Lower leg skin (tissue), 4 donors: ENCODE measurements around the gene SLC30A10. TPM values are rescaled to one million over a fixed set of nuclear protein-coding genes. Genes with fewer than 3 reads are reported as not detected.

Source experiments
- DNase-seq, 2 donors: peaks; one replicate each; pipeline ENCODE4 v3.0.0-alpha.2; 2019; ENCODE audit warnings: low spot score in 2 of 2
- H3K4me3 ChIP-seq: fragments of 200-600 bp; sonication (generic); 2 replicates; pipeline ENCODE4 v1.5.1; 2017; ENCODE audit warnings: mild to moderate bottlenecking, low read depth; ENCODE audit not compliant: poor library complexity, severe bottlenecking
- CTCF ChIP-seq, 3 donors: fragments of 450-650 bp; IDR thresholded peaks; one replicate each; pipeline ENCODE4 v1.5.1; 2016; ENCODE audit warnings: antibody characterized with exemption in 3 of 3, mild to moderate bottlenecking in 3 of 3, moderate library complexity in 2 of 3
- POLR2A ChIP-seq, 2 donors: fragments of 450-650 bp; IDR thresholded peaks; one replicate each; pipeline ENCODE4 v1.6.1; 2016 to 2017; ENCODE audit warnings: antibody characterized with exemption in 2 of 2, mild to moderate bottlenecking in 1 of 2, moderate library complexity in 1 of 2
- WGBS, 2 donors: methylation state at CpG; one replicate each; pipeline ENCODE4 v1.1.5; 2018; 5-methylcytosine and 5-hydroxymethylcytosine counted together
- intact Hi-C: fragments of 100-400 bp; cut with DNase I; formaldehyde crosslinking; loops from one replicate; pipeline ENCODE4 v1.15.0; 2023; ENCODE audit warnings: low total_unique reads
- total RNA-seq, 4 donors: library from RNA; depleted of rRNA; stranded (reverse); fragments of >200 nt; gene quantifications; one replicate each; pipeline ENCODE4 v1.1.0, GENCODE V29; 2016

The SLC30A10 gene
- total RNA-seq, 4 donors from 2014 or later, result 0.15 to 0.59 (median 0.44) TPM

GRCh38 chr1:219924342-219924741, 4.0 kb downstream of the SLC30A10 start:
- TF ChIP-seq CTCF (IDR thresholded peaks at IDR 0.05), result no peak
- no peak for TF ChIP-seq POLR2A (IDR thresholded peaks at IDR 0.05)
- H3K4me3 ChIP-seq, result no peak overlapping the region
- DNase-seq, result no peak
- intact Hi-C loops, result no loop called here
- WGBS, 2 donors, result 82 to 84% methylated on average over 4 of the region's 4 CpGs

GRCh38 chr1:219917851-219918466, 10.4 kb downstream of the SLC30A10 start:
- TF ChIP-seq POLR2A (IDR thresholded peaks at IDR 0.05) (no peak), CTCF (IDR thresholded peaks at IDR 0.05) (no peak)
- intact Hi-C loops, result no loop called here
- DNase-seq, result no peak
- no peak overlapping the region for H3K4me3 ChIP-seq
- WGBS, 2 donors, result 77 to 82% methylated on average over 10 of the region's 10 CpGs

GRCh38 chr1:219917281-219917680, 11.1 kb downstream of the SLC30A10 start:
- no peak overlapping the region for H3K4me3 ChIP-seq
- TF ChIP-seq POLR2A (IDR thresholded peaks at IDR 0.05) (no peak), CTCF (IDR thresholded peaks at IDR 0.05) (no peak)
- intact Hi-C loops, result no loop called here
- DNase-seq, result no peak
- 74 to 76% methylated on average over 1 of the region's 1 CpG for WGBS, 2 donors

GRCh38 chr1:219916257-219916656, 12.1 kb downstream of the SLC30A10 start:
- intact Hi-C loops, result no loop called here
- WGBS, 2 donors, result 93 to 98% methylated on average over 1 of the region's 1 CpG

GRCh38 chr1:219913005-219913770, 15.2 kb downstream of the SLC30A10 start:
- no peak for DNase-seq
- intact Hi-C loops, result no loop called here
- TF ChIP-seq POLR2A (IDR thresholded peaks at IDR 0.05) (no peak), CTCF (IDR thresholded peaks at IDR 0.05) (no peak)
- no peak overlapping the region for H3K4me3 ChIP-seq

More at GRCh38 chr1:219916257-219916656, 12.1 kb downstream of the SLC30A10 start:
- TF ChIP-seq POLR2A (IDR thresholded peaks at IDR 0.05), result no peak
- no peak for TF ChIP-seq CTCF (IDR thresholded peaks at IDR 0.05)
- H3K4me3 ChIP-seq, result no peak overlapping the region
- DNase-seq, result no peak
